H9 (cell line): ENCODE results near the gene GMPPB. TPM values are rescaled to one million over a fixed set of nuclear protein-coding genes. Genes with fewer than 3 reads are reported as not detected.
"Not testable (repeated sequence)": the region's sequence is repeated elsewhere in the genome, so short reads cannot be mapped to it uniquely, and the experiment has no call there.

Experiments
- DNase-seq: peaks from one replicate; pipeline ENCODE4 v3.0.0-alpha.2; 2017
- H2AFZ ChIP-seq: one replicate; pipeline ENCODE4 v1.6.1; 2013; ENCODE audit warnings: mild to moderate bottlenecking, low read length, control low read depth, moderate library complexity
- H2AK5ac ChIP-seq: 2 replicates; pipeline ENCODE4 v1.6.1; 2013; ENCODE audit warnings: low read length, control low read depth, mixed read lengths; ENCODE audit not compliant: insufficient read length
- H2BK120ac ChIP-seq: one replicate; pipeline ENCODE4 v1.6.1; 2013; ENCODE audit warnings: low read depth, mild to moderate bottlenecking, low read length, control low read depth, inconsistent platforms; ENCODE audit not compliant: poor library complexity, severe bottlenecking
- H2BK12ac ChIP-seq: 2 replicates; pipeline ENCODE4 v1.6.1; 2013; ENCODE audit warnings: low read length, control low read depth, mixed read lengths, low read depth; ENCODE audit not compliant: insufficient read length
- H2BK15ac ChIP-seq: 2 replicates; pipeline ENCODE4 v1.6.1; 2013; ENCODE audit warnings: low read depth, low read length, control low read depth
- H2BK20ac ChIP-seq: one replicate; pipeline ENCODE4 v1.6.1; 2013; ENCODE audit warnings: low read depth, mild to moderate bottlenecking, low read length, control low read depth, inconsistent platforms; ENCODE audit not compliant: poor library complexity, severe bottlenecking
- H2BK5ac ChIP-seq: 2 replicates; pipeline ENCODE4 v1.6.1; 2013; ENCODE audit warnings: low read length, control low read depth, mixed read lengths; ENCODE audit not compliant: insufficient read length
- H3K14ac ChIP-seq: 2 replicates; pipeline ENCODE4 v1.6.1; 2013; ENCODE audit warnings: low read length, control low read depth; ENCODE audit not compliant: insufficient read depth
- H3K18ac ChIP-seq: 2 replicates; pipeline ENCODE4 v1.6.1; 2013; ENCODE audit warnings: low read depth, mild to moderate bottlenecking, mixed read lengths, low read length, control low read depth; ENCODE audit not compliant: insufficient read length
- H3K23ac ChIP-seq: 2 replicates; pipeline ENCODE4 v1.6.1; 2013; ENCODE audit warnings: low read length, control low read depth, mixed read lengths, low read depth; ENCODE audit not compliant: insufficient read length
- H3K23me2 ChIP-seq: 2 replicates; pipeline ENCODE4 v1.6.1; 2013; ENCODE audit warnings: low read depth, mild to moderate bottlenecking, mixed read lengths, low read length, control low read depth; ENCODE audit not compliant: insufficient read length, poor library complexity, severe bottlenecking
- H3K27ac ChIP-seq: 2 replicates; pipeline ENCODE4 v1.5.1; 2013; ENCODE audit warnings: low read length, control low read depth, mixed read lengths, low read depth; ENCODE audit not compliant: insufficient read length
- H3K27me3 ChIP-seq: 2 replicates; pipeline ENCODE4 v1.6.1; 2013; ENCODE audit warnings: low read length, control low read depth, inconsistent platforms; ENCODE audit not compliant: insufficient read depth
- H3K4ac ChIP-seq: 2 replicates; pipeline ENCODE4 v1.6.1; 2013; ENCODE audit warnings: low read depth, mild to moderate bottlenecking, control low read depth, inconsistent platforms, low read length, moderate library complexity
- H3K4me1 ChIP-seq: 2 replicates; pipeline ENCODE4 v1.6.1; 2013; ENCODE audit warnings: low read length, control low read depth, inconsistent platforms; ENCODE audit not compliant: insufficient read depth
- H3K4me2 ChIP-seq: 2 replicates; pipeline ENCODE4 v1.6.1; 2013; ENCODE audit warnings: low read length, control low read depth, mixed read lengths; ENCODE audit not compliant: insufficient read length, insufficient read depth
- H3K56ac ChIP-seq: 2 replicates; pipeline ENCODE4 v1.6.1; 2013; ENCODE audit warnings: low read depth, mild to moderate bottlenecking, mixed read lengths, low read length, control low read depth; ENCODE audit not compliant: insufficient read length
- H3K79me1 ChIP-seq: 2 replicates; pipeline ENCODE4 v1.6.1; 2013; ENCODE audit warnings: low read depth, mild to moderate bottlenecking, moderate library complexity, low read length, control low read depth, inconsistent platforms; ENCODE audit not compliant: insufficient read depth, poor library complexity, severe bottlenecking
- H3K79me2 ChIP-seq: 2 replicates; pipeline ENCODE4 v1.6.1; 2013; ENCODE audit warnings: low read length, control low read depth, inconsistent platforms; ENCODE audit not compliant: insufficient read depth
- H3K9ac ChIP-seq: 2 replicates; pipeline ENCODE4 v1.6.1; 2013; ENCODE audit warnings: low read length, control low read depth, mixed read lengths; ENCODE audit not compliant: insufficient read length; ENCODE audit errors: extremely low read depth
- H3K9me3 ChIP-seq: one replicate; pipeline ENCODE4 v1.6.1; 2013; ENCODE audit warnings: low read depth, low read length, inconsistent platforms; ENCODE audit not compliant: control insufficient read depth
- H3T11ph ChIP-seq: one replicate; pipeline ENCODE4 v1.6.1; 2013; ENCODE audit warnings: mild to moderate bottlenecking, low read length, control low read depth, inconsistent platforms
- H4K20me1 ChIP-seq: one replicate; pipeline ENCODE4 v1.6.1; 2013; ENCODE audit not compliant: control insufficient read depth, insufficient read length, insufficient read depth
- H4K5ac ChIP-seq: 2 replicates; pipeline ENCODE4 v1.6.1; 2013; ENCODE audit warnings: low read depth, mild to moderate bottlenecking, mixed read lengths, low read length, control low read depth; ENCODE audit not compliant: insufficient read length
- H4K8ac ChIP-seq: replicated peaks from 2 replicates; pipeline ENCODE4 v1.6.1; 2013; ENCODE audit warnings: low read length, control low read depth, mixed read lengths, low read depth; ENCODE audit not compliant: insufficient read length
- H4K91ac ChIP-seq: 2 replicates; pipeline ENCODE4 v1.6.1; 2013; ENCODE audit warnings: low read depth, mild to moderate bottlenecking, moderate library complexity, mixed read lengths, low read length, control low read depth; ENCODE audit not compliant: insufficient read length
- H3K27ac Mint-ChIP-seq, 3 experiments: 2 replicates in 2 of 3; 3 replicates in 1 of 3; pipeline ENCODE4 v1.8.0; 2020 to 2021; ENCODE audit warnings: mixed read lengths in 3 of 3, mild to moderate bottlenecking in 1 of 3, moderate library complexity in 1 of 3
- H3K27me3 Mint-ChIP-seq: 2 replicates; pipeline ENCODE4 v1.8.0; 2021; ENCODE audit warnings: low read depth, mild to moderate bottlenecking, moderate library complexity, mixed read lengths
- H3K36me3 Mint-ChIP-seq, 3 experiments: 2 replicates in 2 of 3; 3 replicates in 1 of 3; pipeline ENCODE4 v1.8.0; 2020 to 2021; ENCODE audit warnings: low read depth in 3 of 3, mixed read lengths in 3 of 3; ENCODE audit not compliant: insufficient read depth in 1 of 3
- H3K4me1 Mint-ChIP-seq, 2 experiments: 2 replicates each; pipeline ENCODE4 v1.8.0; 2020; ENCODE audit warnings: mixed read lengths in 2 of 2
- H3K4me3 Mint-ChIP-seq, 2 experiments: 2 replicates in 1 of 2; 3 replicates in 1 of 2; pipeline ENCODE4 v1.8.0; 2020 to 2021; ENCODE audit warnings: mild to moderate bottlenecking in 2 of 2, mixed read lengths in 2 of 2, moderate library complexity in 1 of 2
- H3K9me3 Mint-ChIP-seq, 2 experiments: 2 replicates in 1 of 2; 3 replicates in 1 of 2; pipeline ENCODE4 v1.8.0; 2020; ENCODE audit warnings: mild to moderate bottlenecking in 2 of 2, mixed read lengths in 2 of 2, moderate library complexity in 1 of 2
- WGBS: extraction: QIAGEN DNeasy Blood & Tissue Kit; methylation state at CpG from one replicate; pipeline ENCODE4 v1.1.7; 2013; ENCODE audit warnings: missing lambda C conversion rate, low lambda C conversion rate, mixed read lengths; ENCODE audit not compliant: insufficient read length; ENCODE audit errors: extremely low coverage; 5-methylcytosine and 5-hydroxymethylcytosine counted together
- total RNA-seq: library from RNA; stranded (reverse); gene quantifications from 2 replicates; pipeline ENCODE4 v1.2.1, GENCODE V29; 2021

GMPPB gene
- total RNA-seq, 1 experiment from 2014 or later = 31.1 TPM

GRCh38 chr3:49687424-49687795, 36.3 kb downstream of the GMPPB start:
- Mint-ChIP-seq H3K4me1 (peaks cover 20 to 30% of the 10 kb centered on the region in 2 experiments), H3K27ac (peak overlapping the region; percentile 44 to 92 (median 74); a peak in 5 of 7 replicates), H3K4me3 (peak overlapping the region; percentile 74 to 86), H3K36me3 (peaks cover 11 to 28% (median 26%) of the 10 kb centered on the region in 3 experiments; a peak in 6 of 7 replicates)
- DNase-seq, H3K18ac ChIP-seq, H4K5ac ChIP-seq, H3K9ac ChIP-seq, H2BK12ac ChIP-seq, H2BK20ac ChIP-seq, H3K27me3 Mint-ChIP-seq, H3K79me2 ChIP-seq, H3K23ac ChIP-seq, H3K14ac ChIP-seq, H3K4ac ChIP-seq, H3K27ac ChIP-seq, H3K23me2 ChIP-seq, H3K4me1 ChIP-seq, H2AFZ ChIP-seq, H2BK120ac ChIP-seq, H3K27me3 ChIP-seq, H4K91ac ChIP-seq, H3K9me3 ChIP-seq, H3K9me3 Mint-ChIP-seq, H3T11ph ChIP-seq, H3K79me1 ChIP-seq, H2AK5ac ChIP-seq, H4K8ac ChIP-seq, H2BK15ac ChIP-seq, H3K56ac ChIP-seq, H2BK5ac ChIP-seq, H4K20me1 ChIP-seq: not testable (repeated sequence)
- no CpG with 5 or more reads among the region's 12 CpGs for WGBS
- peak overlapping the region; percentile 72 for H3K4me2 ChIP-seq

DNA sequence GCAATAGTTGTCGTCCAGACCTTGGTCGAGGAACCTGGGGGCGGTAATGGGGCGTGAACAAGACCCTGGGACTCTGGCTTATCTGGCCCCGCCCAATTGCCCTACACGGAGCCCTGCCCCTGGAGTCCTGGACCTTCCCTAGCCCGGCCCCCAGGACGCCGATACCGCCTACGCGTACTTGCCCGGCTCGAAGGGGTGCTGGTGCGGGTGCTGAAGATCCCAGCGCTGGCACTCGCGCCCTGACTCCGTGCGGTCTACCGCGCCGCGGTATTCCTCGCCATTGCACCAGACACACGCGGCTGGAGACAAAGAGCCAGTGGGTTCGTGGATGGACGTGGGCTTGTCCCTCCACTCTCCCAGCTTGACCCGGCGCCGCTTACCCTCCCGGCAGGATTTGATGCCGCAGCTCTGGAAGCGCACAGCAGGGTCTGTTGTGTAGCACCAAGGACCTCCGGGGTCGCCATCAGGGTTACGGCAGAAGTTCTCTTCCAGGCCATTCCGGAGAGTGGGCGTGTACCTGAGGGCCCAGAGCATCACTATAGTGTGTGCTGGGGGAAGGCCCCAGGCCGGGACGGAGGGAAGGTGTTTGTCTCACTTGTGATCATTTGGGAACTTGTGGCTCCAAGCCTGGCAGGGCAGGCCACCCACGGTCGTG, 36.9 kb downstream of the GMPPB start:
- H2AFZ ChIP-seq, H2BK12ac ChIP-seq, H3K27me3 ChIP-seq, H4K20me1 ChIP-seq, H2BK20ac ChIP-seq, H3K27me3 Mint-ChIP-seq, H3K79me1 ChIP-seq, H3T11ph ChIP-seq, H4K8ac ChIP-seq, H3K4me1 ChIP-seq, H3K9me3 ChIP-seq, H3K4ac ChIP-seq, H2BK15ac ChIP-seq, H3K9me3 Mint-ChIP-seq, H3K27ac ChIP-seq, H2BK120ac ChIP-seq, H2AK5ac ChIP-seq, H2BK5ac ChIP-seq, H4K91ac ChIP-seq, H3K23me2 ChIP-seq, H3K56ac ChIP-seq, H3K23ac ChIP-seq, H4K5ac ChIP-seq, H3K79me2 ChIP-seq: not testable (repeated sequence)
- Histone ChIP-seq H3K14ac (peak overlapping the region; percentile 85), H3K4me2 (peak overlapping the region; percentile 72), H3K9ac (peak overlapping the region; percentile 52), H3K18ac (peak overlapping the region; percentile 85)
- Mint-ChIP-seq H3K27ac (peak overlapping the region; percentile 44 to 92 (median 74); a peak in 5 of 7 replicates), H3K4me1 (peaks cover 20 to 30% of the 10 kb centered on the region in 2 experiments), H3K36me3 (peaks cover 11 to 28% (median 26%) of the 10 kb centered on the region in 3 experiments; a peak in 6 of 7 replicates), H3K4me3 (peak overlapping the region; percentile 74 to 86)
- WGBS = no CpG with 5 or more reads among the region's 44 CpGs
- DNase-seq = peak; percentile 92
